LNCaP clone FGC (cell line): ENCODE measurements around the gene SHROOM3.

Source experiments
- DNase-seq: peaks from one replicate; pipeline ENCODE4 v3.0.0-alpha.2; 2011; ENCODE audit warnings: low read depth
- H3K4me3 ChIP-seq: 2 replicates; pipeline ENCODE4 v1.5.1; 2011; ENCODE audit warnings: mild to moderate bottlenecking, low read depth, low read length, control low read depth
- CTCF ChIP-seq: IDR thresholded peaks from 2 replicates; pipeline ENCODE4 v1.5.1; 2012; ENCODE audit warnings: mild to moderate bottlenecking; ENCODE audit not compliant: control insufficient read depth, insufficient read depth; ENCODE audit errors: extremely low read depth

Gene SHROOM3

GRCh38 chr4:76799718-76800117, 364.7 kb downstream of the SHROOM3 start:
- no peak overlapping the region for H3K4me3 ChIP-seq
- DNase-seq: no peak
- TF ChIP-seq CTCF: no peak

- DNase-seq: no peak
- TF ChIP-seq CTCF: no peak
- no peak overlapping the region for H3K4me3 ChIP-seq
These were observed 365.9 kb downstream of the SHROOM3 start for GRCh38 chr4:76800902-76801301.

- TF ChIP-seq CTCF: no peak
- H3K4me3 ChIP-seq: no peak overlapping the region
- no peak for DNase-seq
These were observed 366.7 kb downstream of the SHROOM3 start for GRCh38 chr4:76801621-76802235.

GRCh38 chr4:76802236-76803021, 367.4 kb downstream of the SHROOM3 start:
- H3K4me3 ChIP-seq: no peak overlapping the region
- TF ChIP-seq CTCF: no peak
- DNase-seq: no peak

GRCh38 chr4:76803522-76803921, 368.5 kb downstream of the SHROOM3 start:
- TF ChIP-seq CTCF: no peak
- DNase-seq: no peak
- no peak overlapping the region for H3K4me3 ChIP-seq

GRCh38 chr4:76804096-76804495, 369.1 kb downstream of the SHROOM3 start:
- no peak for DNase-seq
- no peak overlapping the region for H3K4me3 ChIP-seq
- TF ChIP-seq CTCF: no peak

- TF ChIP-seq CTCF: no peak
- no peak overlapping the region for H3K4me3 ChIP-seq
- no peak for DNase-seq
These were observed 371.3 kb downstream of the SHROOM3 start for GRCh38 chr4:76806346-76806745.
